ENCODE results near the gene POLR1A.

- TF ChIP-seq EZH2phosphoT487 (IDR thresholded peaks at IDR 0.05; ENCODE audit: borderline replicate concordance) (no peak), CTCF (conservative IDR thresholded peaks at IDR 0.05; ENCODE audit: low read length) (no peak)
Observed at GRCh38 chr2:86029873-86030272, 75.8 kb downstream of the POLR1A start.

Measured in Loucy (cell line).